ENCODE results near the gene FBXW4.

DNA sequence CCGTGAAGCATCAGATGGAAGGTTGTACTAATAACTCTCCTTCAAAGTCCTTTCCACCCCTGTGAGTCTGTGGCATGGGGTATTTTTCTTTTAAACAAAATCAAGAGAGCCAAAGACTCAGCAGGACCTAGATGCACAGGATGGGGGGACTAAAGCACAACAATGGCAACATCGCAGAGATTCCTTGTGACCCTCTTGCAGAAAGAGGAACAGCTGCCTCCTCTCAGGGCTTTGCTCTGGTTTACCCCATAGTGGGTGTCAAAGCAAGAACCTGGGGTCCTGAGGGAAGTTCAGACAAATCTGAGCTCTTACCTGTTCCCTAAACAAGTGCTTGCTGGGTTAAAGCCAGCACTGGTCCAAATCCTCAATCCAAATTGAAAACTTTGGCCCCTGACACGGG, 41.7 kb upstream of the FBXW4 start:
- TF ChIP-seq SUZ12 (IDR thresholded peaks at IDR 0.05), result no peak
- TF ChIP-seq BHLHE40 (IDR thresholded peaks at IDR 0.05; ENCODE audit: borderline replicate concordance), result no peak
- TF ChIP-seq SP1 (IDR thresholded peaks at IDR 0.05), result no peak
- TF ChIP-seq FOXA1 (IDR thresholded peaks at IDR 0.05), result no peak
- TF ChIP-seq CTBP1 (IDR thresholded peaks at IDR 0.05; ENCODE audit: borderline replicate concordance), result no peak
- TF ChIP-seq FOXM1 (IDR thresholded peaks at IDR 0.05; ENCODE audit: borderline replicate concordance), result no peak
- no peak for TF ChIP-seq TARDBP (IDR thresholded peaks at IDR 0.05)
- TF ChIP-seq, protein P1, sequence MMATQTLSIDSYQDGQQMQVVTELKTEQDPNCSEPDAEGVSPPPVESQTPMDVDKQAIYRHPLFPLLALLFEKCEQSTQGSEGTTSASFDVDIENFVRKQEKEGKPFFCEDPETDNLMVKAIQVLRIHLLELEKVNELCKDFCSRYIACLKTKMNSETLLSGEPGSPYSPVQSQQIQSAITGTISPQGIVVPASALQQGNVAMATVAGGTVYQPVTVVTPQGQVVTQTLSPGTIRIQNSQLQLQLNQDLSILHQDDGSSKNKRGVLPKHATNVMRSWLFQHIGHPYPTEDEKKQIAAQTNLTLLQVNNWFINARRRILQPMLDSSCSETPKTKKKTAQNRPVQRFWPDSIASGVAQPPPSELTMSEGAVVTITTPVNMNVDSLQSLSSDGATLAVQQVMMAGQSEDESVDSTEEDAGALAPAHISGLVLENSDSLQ (IDR thresholded peaks at IDR 0.05), result no peak
- TF ChIP-seq NFRKB (IDR thresholded peaks at IDR 0.05), result no peak
- TF ChIP-seq FOXK2 (IDR thresholded peaks at IDR 0.05), result no peak
- TF ChIP-seq ELF4 (IDR thresholded peaks at IDR 0.05), result no peak
- no peak for TF ChIP-seq L3MBTL2 (conservative IDR thresholded peaks at IDR 0.05)

Data from HEK293T (cell line).